Caco-2 (cell line): Measurements from ENCODE around the gene SEMG1. TPM values are rescaled to one million over a fixed set of nuclear protein-coding genes. Genes with fewer than 3 reads are reported as not detected.

ENCODE experiments used
- BruUV-seq: library from RNA; stranded (reverse); fragments of 400-500 nt; replicated peaks from 2 replicates; lab custom pipeline; 2021; lab: Mats Ljungman, UMichigan
- CTCF ChIA-PET: fragments of 300-600 bp; sonication (Branson Sonifier 250); formaldehyde crosslinking; loops from one replicate; lab custom pipeline; 2022; ENCODE audit warnings: antibody characterized with exemption; lab: Charles Lee
- POLR2A ChIA-PET: fragments of 300-600 bp; sonication (Branson Sonifier 250); formaldehyde crosslinking; loops from one replicate; lab custom pipeline; 2022; ENCODE audit warnings: antibody characterized with exemption; lab: Charles Lee
- DNase-seq, 2 experiments: peaks; one replicate each; pipeline versions ENCODE4 v3.0.0 to v3.0.0-alpha.2; 2020 to 2022
- H3K27me3 ChIP-seq: replicated peaks from 2 replicates; pipeline ENCODE4 v1.6.0; 2011; ENCODE audit warnings: low read length; ENCODE audit not compliant: control insufficient read depth, insufficient read depth
- H3K36me3 ChIP-seq: 2 replicates; pipeline ENCODE4 v1.5.1; 2011; ENCODE audit warnings: low read length; ENCODE audit not compliant: control insufficient read depth, insufficient read depth
- H3K4me1 ChIP-seq: fragments of 250-450 bp; sonication (Bioruptor Pico); 2 replicates; pipeline ENCODE4 v1.5.1; 2020; ENCODE audit warnings: mild to moderate bottlenecking
- H3K4me3 ChIP-seq: 2 replicates; pipeline ENCODE4 v1.5.1; 2011; ENCODE audit warnings: low read depth, mild to moderate bottlenecking, control low read depth, low read length
- H3K9me3 ChIP-seq: fragments of 250-450 bp; sonication (Bioruptor Pico); 2 replicates; pipeline ENCODE4 v1.5.1; 2020; ENCODE audit warnings: mild to moderate bottlenecking, moderate library complexity
- H3K27ac Mint-ChIP-seq: one replicate; pipeline ENCODE4 v1.8.0; 2022; ENCODE audit warnings: mixed read lengths; ENCODE audit not compliant: unreplicated experiment
- H3K27me3 Mint-ChIP-seq: one replicate; pipeline ENCODE4 v1.8.0; 2022; ENCODE audit warnings: mixed read lengths; ENCODE audit not compliant: insufficient read depth, unreplicated experiment
- H3K36me3 Mint-ChIP-seq: one replicate; pipeline ENCODE4 v1.8.0; 2022; ENCODE audit warnings: mild to moderate bottlenecking, mixed read lengths; ENCODE audit not compliant: insufficient read depth, unreplicated experiment
- H3K4me1 Mint-ChIP-seq: one replicate; pipeline ENCODE4 v1.8.0; 2022; ENCODE audit warnings: low read depth, mixed read lengths; ENCODE audit not compliant: unreplicated experiment
- H3K4me3 Mint-ChIP-seq: one replicate; pipeline ENCODE4 v1.8.0; 2022; ENCODE audit warnings: mild to moderate bottlenecking, moderate library complexity, mixed read lengths; ENCODE audit not compliant: unreplicated experiment
- H3K9me3 Mint-ChIP-seq: one replicate; pipeline ENCODE4 v1.8.0; 2022; ENCODE audit warnings: mixed read lengths; ENCODE audit not compliant: unreplicated experiment
- intact Hi-C: fragments of 100-400 bp; cut with micrococcal nuclease; formaldehyde crosslinking; loops from one replicate; pipeline ENCODE4 v1.10.0; 2022; ENCODE audit not compliant: unreplicated experiment
- total RNA-seq: library from RNA; stranded (reverse); gene quantifications from 2 replicates; pipeline ENCODE4 v1.2.3, GENCODE V29; 2022
- TF ChIP-seq, protein P1 (sequence below), 2 experiments: fragments of 200-600 bp in 1 of 2; IDR thresholded peaks; 1 replicate in 1 of 2; 2 replicates in 1 of 2; pipeline versions ENCODE4 v1.5.1 to v1.8.0; 2011 to 2022; ENCODE audit warnings: antibody characterized with exemption in 1 of 2, control low read depth in 1 of 2, inconsistent platforms in 1 of 2, low read depth in 1 of 2, low read length in 1 of 2, mild to moderate bottlenecking in 1 of 2, moderate library complexity in 1 of 2; ENCODE audit not compliant: insufficient read depth in 1 of 2, severe bottlenecking in 1 of 2, unreplicated experiment in 1 of 2

SEMG1 gene
- total RNA-seq, 1 experiment from 2014 or later = not detected

DNA sequence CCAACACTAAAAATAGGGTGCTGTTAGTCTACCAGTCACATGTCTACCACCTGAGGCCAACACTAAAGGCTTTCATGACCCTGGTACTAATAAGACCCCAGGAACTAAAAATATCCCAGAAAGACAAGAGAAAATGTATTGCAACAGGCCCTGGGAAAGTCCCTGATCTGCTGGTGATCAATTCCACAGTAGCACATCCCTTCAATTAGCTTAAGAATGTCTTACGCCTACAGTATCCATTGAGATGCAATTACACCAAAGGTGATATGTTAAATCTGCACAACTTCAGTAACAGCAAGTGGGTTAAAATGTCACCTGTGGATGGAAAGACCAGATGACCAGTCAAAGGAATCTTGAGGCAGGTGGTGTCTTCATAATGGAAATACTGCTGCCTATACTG, 3.1 kb downstream of the SEMG1 start:
- Histone ChIP-seq H3K9me3 (no peaks in the 10 kb centered on the region), H3K4me3 (no peak overlapping the region), H3K27me3 (no peaks in the 10 kb centered on the region), H3K4me1 (no peaks in the 10 kb centered on the region), H3K36me3 (no peaks in the 10 kb centered on the region)
- Mint-ChIP-seq H3K4me1 (no peaks in the 10 kb centered on the region), H3K4me3 (no peak overlapping the region), H3K36me3 (no peaks in the 10 kb centered on the region), H3K27ac (no peak overlapping the region), H3K9me3 (no peaks in the 10 kb centered on the region), H3K27me3 (peaks cover 40% of the 10 kb centered on the region)
- no peak for DNase-seq
- TF ChIP-seq, protein P1, sequence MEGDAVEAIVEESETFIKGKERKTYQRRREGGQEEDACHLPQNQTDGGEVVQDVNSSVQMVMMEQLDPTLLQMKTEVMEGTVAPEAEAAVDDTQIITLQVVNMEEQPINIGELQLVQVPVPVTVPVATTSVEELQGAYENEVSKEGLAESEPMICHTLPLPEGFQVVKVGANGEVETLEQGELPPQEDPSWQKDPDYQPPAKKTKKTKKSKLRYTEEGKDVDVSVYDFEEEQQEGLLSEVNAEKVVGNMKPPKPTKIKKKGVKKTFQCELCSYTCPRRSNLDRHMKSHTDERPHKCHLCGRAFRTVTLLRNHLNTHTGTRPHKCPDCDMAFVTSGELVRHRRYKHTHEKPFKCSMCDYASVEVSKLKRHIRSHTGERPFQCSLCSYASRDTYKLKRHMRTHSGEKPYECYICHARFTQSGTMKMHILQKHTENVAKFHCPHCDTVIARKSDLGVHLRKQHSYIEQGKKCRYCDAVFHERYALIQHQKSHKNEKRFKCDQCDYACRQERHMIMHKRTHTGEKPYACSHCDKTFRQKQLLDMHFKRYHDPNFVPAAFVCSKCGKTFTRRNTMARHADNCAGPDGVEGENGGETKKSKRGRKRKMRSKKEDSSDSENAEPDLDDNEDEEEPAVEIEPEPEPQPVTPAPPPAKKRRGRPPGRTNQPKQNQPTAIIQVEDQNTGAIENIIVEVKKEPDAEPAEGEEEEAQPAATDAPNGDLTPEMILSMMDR (IDR thresholded peaks at IDR 0.05; ENCODE audit: insufficient read depth in 1 of 2, low read depth in 1 of 2, low read length in 1 of 2, severe bottlenecking in 1 of 2, unreplicated experiment in 1 of 2) = no peak
- CTCF ChIA-PET = interaction anchor here (0.5 kb wide), 1 partner anchor 84 kb away, joined by 3 read pairs; no protein-coding TSS in a partner anchor
- BruUV-seq = no TSS peak
- POLR2A ChIA-PET = no interaction called here
- intact Hi-C loops = no loop called here

DNA sequence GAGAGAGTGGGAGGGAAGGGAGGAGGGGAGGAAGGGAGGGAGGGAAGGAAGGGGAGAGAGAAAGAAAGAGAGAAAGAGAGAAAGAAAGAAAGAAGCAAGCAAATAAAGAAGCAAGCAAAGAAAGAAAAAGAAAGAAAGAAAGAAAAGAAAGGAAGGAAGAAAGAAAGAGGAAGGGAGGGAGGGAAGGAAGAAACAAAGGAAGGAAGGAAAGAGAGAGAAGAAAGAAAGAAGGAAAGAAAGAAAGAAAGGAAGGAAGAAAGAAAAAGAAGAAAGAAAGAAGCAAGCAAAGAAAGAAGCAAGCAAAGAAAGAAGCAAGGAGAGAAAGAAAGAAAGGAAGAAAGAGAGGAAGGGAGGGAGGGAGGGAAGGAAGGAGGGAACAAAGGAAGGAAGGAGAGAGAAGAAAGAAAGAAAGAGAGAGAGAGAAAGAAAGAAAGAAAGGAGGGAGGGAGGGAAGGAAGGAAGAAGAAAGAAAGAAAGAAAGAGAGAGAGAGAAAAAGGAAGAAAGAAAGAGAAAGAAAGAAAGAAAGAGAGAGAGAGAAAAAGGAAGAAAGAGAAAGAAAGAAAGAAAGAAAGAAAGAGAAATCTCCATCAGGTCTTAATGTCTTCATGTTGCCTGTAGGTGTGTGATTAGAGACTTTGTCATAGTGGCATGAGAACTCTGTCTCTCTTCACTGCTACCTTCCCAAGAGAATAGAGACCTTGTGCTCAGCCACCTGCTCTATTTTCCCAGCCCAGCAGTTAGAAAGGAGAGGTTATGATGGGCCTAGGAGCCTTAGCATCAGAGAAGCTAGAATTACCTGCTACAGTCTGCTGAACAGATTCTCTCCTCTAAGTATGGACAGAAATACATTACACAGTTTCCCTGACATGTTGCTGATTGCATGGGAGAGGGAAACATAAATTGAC, 5.0 kb downstream of the SEMG1 start:
- intact Hi-C loops = no loop called here
- no peaks in the 10 kb centered on the region for H3K36me3 ChIP-seq
- TF ChIP-seq, protein P1 (IDR thresholded peaks at IDR 0.05; ENCODE audit: insufficient read depth in 1 of 2, low read depth in 1 of 2, low read length in 1 of 2, severe bottlenecking in 1 of 2, unreplicated experiment in 1 of 2) = no peak
- H3K27me3 ChIP-seq = no peaks in the 10 kb centered on the region
- ChIA-PET POLR2A (no interaction called here), CTCF (no interaction called here)
- Mint-ChIP-seq H3K27me3 (peaks cover 33% of the 10 kb centered on the region), H3K4me3 (no peak overlapping the region), H3K4me1 (no peaks in the 10 kb centered on the region), H3K27ac (no peak overlapping the region), H3K36me3 (no peaks in the 10 kb centered on the region), H3K9me3 (no peaks in the 10 kb centered on the region)
- no peaks in the 10 kb centered on the region for H3K9me3 ChIP-seq
- no peaks in the 10 kb centered on the region for H3K4me1 ChIP-seq
- no peak for DNase-seq
- no TSS peak for BruUV-seq
- no peak overlapping the region for H3K4me3 ChIP-seq

DNA sequence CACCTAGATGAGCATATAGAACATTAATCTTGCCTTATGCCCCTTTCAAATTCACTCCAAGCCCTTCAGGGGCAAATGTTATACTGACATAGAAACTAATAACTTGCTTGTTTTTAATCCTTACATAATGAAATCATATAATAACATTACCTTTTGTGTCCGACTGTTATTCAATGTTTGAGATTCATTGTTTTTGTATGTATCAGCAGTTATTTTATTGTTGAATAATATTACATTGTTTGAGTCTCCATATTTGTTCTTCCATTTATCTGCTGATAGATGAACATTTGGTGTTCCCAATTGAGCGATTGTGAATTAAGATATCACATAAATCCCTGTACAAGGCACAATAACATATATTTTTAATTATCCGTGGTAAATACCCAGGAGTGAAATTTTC, 6.0 kb downstream of the SEMG1 start:
- ChIA-PET CTCF (no interaction called here), POLR2A (no interaction called here)
- no peak overlapping the region for H3K27ac Mint-ChIP-seq
- DNase-seq = no peak
- Histone ChIP-seq H3K27me3 (no peaks in the 10 kb centered on the region), H3K4me1 (no peaks in the 10 kb centered on the region), H3K36me3 (no peaks in the 10 kb centered on the region), H3K4me3 (no peak overlapping the region), H3K9me3 (no peaks in the 10 kb centered on the region)
- no peak overlapping the region for H3K4me3 Mint-ChIP-seq
- no TSS peak for BruUV-seq
- no peaks in the 10 kb centered on the region for H3K9me3 Mint-ChIP-seq
- peaks cover 30% of the 10 kb centered on the region for H3K27me3 Mint-ChIP-seq
- intact Hi-C loops = no loop called here
- H3K36me3 Mint-ChIP-seq = no peaks in the 10 kb centered on the region
- TF ChIP-seq, protein P1 (IDR thresholded peaks at IDR 0.05; ENCODE audit: insufficient read depth in 1 of 2, low read depth in 1 of 2, low read length in 1 of 2, severe bottlenecking in 1 of 2, unreplicated experiment in 1 of 2) = no peak
- no peaks in the 10 kb centered on the region for H3K4me1 Mint-ChIP-seq
